Measurements from ENCODE around the gene GNG12.

The GNG12 gene

DNA sequence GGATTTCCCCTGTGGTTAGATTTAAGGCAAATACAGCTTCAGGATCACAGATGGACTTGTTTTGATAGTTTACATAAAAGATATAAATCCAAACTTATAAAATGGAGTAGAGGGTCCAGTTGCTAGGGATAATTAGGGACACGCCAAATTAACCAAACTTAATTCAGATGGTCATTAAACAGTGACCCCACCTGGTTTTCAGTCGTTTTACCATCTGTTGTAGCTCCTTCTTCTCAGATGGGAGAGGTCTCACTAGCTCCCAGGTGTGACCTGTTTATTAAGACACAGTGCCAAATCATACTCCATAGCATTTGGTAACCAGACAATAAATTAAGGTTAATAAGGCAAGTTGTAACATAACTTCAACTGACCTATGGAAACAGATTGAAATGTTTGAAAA, 156.3 kb downstream of the GNG12 start:
- H3K4me3 ChIP-seq (IDR thresholded peaks at IDR 0.05; ENCODE audit: insufficient read depth, low read depth, low read length) = no peak overlapping the region
- no peaks in the 10 kb centered on the region for H3K79me2 ChIP-seq (ENCODE audit: insufficient read depth, low read depth)
- H3K4me2 ChIP-seq = peak overlapping the region; percentile 35
- H2AFZ ChIP-seq (ENCODE audit: low read depth) = peak overlapping the region; percentile 16; the same call in 1 of the 2 replicates
- TF ChIP-seq CTCF (conservative IDR thresholded peaks at IDR 0.05; ENCODE audit: low read depth, low read length) = no peak
- no peaks in the 10 kb centered on the region for H3K36me3 ChIP-seq (ENCODE audit: insufficient read depth)
- no peaks in the 10 kb centered on the region for H4K20me1 ChIP-seq (ENCODE audit: insufficient read depth)
- H3K27ac ChIP-seq = peak overlapping the region; percentile 90
- H3K4me1 ChIP-seq (ENCODE audit: low read depth, poor library complexity, severe bottlenecking) = peaks cover 48% of the 10 kb centered on the region
- H3K9ac ChIP-seq = no peak overlapping the region; the same call in 1 of the 2 replicates
- no peaks in the 10 kb centered on the region for H3K27me3 ChIP-seq (ENCODE audit: insufficient read depth, low read depth)

- no peaks in the 10 kb centered on the region for H3K27me3 ChIP-seq (ENCODE audit: insufficient read depth, low read depth)
- H3K79me2 ChIP-seq (ENCODE audit: insufficient read depth, low read depth) = no peaks in the 10 kb centered on the region
- TF ChIP-seq CTCF (conservative IDR thresholded peaks at IDR 0.05; ENCODE audit: low read depth, low read length) = no peak
- no peaks in the 10 kb centered on the region for H4K20me1 ChIP-seq (ENCODE audit: insufficient read depth)
- no peak overlapping the region for H3K4me3 ChIP-seq (IDR thresholded peaks at IDR 0.05; ENCODE audit: insufficient read depth, low read depth, low read length)
- H3K4me1 ChIP-seq (ENCODE audit: low read depth, poor library complexity, severe bottlenecking) = peaks cover 48% of the 10 kb centered on the region
- peak overlapping the region; percentile 25; the same call in 1 of the 2 replicates for H3K9ac ChIP-seq
- H3K36me3 ChIP-seq (ENCODE audit: insufficient read depth) = no peaks in the 10 kb centered on the region
- H3K27ac ChIP-seq = peak overlapping the region; percentile 90
- peak overlapping the region; percentile 35 for H3K4me2 ChIP-seq
- H2AFZ ChIP-seq (ENCODE audit: low read depth) = peak overlapping the region; percentile 16; the same call in 1 of the 2 replicates
Measured at GRCh38 chr1:67676287-67676686, 157.0 kb downstream of the GNG12 start.

DNA sequence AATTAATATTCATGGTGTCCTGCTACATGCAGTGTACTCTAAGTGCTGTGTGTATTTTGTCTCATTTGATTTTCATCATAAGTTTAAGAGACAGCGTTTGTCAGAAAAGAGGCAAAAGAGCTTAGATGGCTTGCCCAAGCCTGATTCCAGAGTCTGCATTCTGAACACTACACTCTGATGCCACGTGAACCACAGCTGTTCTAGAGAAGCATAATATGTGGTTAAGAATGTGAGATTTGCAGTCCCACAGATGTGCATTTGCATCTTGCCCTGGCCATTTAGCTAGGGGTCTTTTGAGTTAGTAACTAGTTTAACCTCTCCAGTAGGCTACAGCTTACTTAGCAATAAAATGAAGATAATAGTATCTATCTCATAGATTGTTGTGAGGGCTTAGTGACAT, 157.5 kb downstream of the GNG12 start:
- no peaks in the 10 kb centered on the region for H3K79me2 ChIP-seq (ENCODE audit: insufficient read depth, low read depth)
- no peaks in the 10 kb centered on the region for H3K27me3 ChIP-seq (ENCODE audit: insufficient read depth, low read depth)
- peaks cover 48% of the 10 kb centered on the region for H3K4me1 ChIP-seq (ENCODE audit: low read depth, poor library complexity, severe bottlenecking)
- no peaks in the 10 kb centered on the region for H3K36me3 ChIP-seq (ENCODE audit: insufficient read depth)
- no peak for TF ChIP-seq CTCF (conservative IDR thresholded peaks at IDR 0.05; ENCODE audit: low read depth, low read length)
- no peaks in the 10 kb centered on the region for H4K20me1 ChIP-seq (ENCODE audit: insufficient read depth)
- H2AFZ ChIP-seq (ENCODE audit: low read depth) = no peak overlapping the region
- no peak overlapping the region for H3K4me3 ChIP-seq (IDR thresholded peaks at IDR 0.05; ENCODE audit: insufficient read depth, low read depth, low read length)
- peak overlapping the region; percentile 39; the same call in 1 of the 2 replicates for H3K9ac ChIP-seq
- H3K4me2 ChIP-seq = peak overlapping the region; percentile 35
- peak overlapping the region; percentile 90 for H3K27ac ChIP-seq

DNA sequence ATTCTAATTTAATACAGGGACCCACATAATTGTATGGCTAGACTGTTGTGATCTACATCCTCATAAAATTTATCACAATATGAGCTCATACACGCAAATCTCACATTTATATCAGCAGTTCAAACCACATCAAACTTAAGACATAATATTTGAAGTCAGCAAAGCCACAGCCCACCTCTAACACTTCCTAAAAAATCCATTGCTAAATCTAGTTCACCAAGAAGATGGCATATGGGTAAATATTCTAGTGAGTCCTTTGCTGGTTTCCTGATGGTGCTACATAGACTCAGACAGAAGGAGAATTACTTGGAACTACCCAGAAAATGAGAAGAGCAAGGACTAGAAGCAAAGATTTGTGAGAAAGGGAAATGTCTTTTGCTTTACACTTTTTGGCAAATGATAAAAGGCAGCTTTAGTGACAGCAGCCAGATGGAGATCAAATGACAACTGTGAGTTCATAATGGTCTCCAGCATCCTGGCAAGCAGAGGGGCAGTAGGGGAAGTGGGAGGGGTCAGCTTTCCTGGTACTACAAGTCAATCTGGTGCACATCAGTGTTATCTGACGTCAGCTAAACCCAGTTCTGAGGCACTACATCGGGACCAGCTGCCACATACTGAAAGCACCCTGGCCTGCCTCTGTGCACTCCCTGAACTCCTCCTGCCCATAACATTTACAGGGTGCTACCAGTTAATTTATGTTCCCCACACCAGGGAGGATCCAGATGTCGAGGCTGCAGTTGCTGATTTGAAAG, 158.8 kb downstream of the GNG12 start:
- H3K36me3 ChIP-seq (ENCODE audit: insufficient read depth) = no peaks in the 10 kb centered on the region
- H3K4me3 ChIP-seq (IDR thresholded peaks at IDR 0.05; ENCODE audit: insufficient read depth, low read depth, low read length) = no peak overlapping the region
- H3K79me2 ChIP-seq (ENCODE audit: insufficient read depth, low read depth) = no peaks in the 10 kb centered on the region
- H2AFZ ChIP-seq (ENCODE audit: low read depth) = peak overlapping the region; percentile 57; the same call in 1 of the 2 replicates
- H3K27ac ChIP-seq = peak overlapping the region; percentile 90
- no peaks in the 10 kb centered on the region for H4K20me1 ChIP-seq (ENCODE audit: insufficient read depth)
- no peaks in the 10 kb centered on the region for H3K27me3 ChIP-seq (ENCODE audit: insufficient read depth, low read depth)
- peaks cover 48% of the 10 kb centered on the region for H3K4me1 ChIP-seq (ENCODE audit: low read depth, poor library complexity, severe bottlenecking)
- H3K9ac ChIP-seq = peak overlapping the region; percentile 39; the same call in 1 of the 2 replicates
- peak overlapping the region; percentile 35 for H3K4me2 ChIP-seq
- TF ChIP-seq CTCF (conservative IDR thresholded peaks at IDR 0.05; ENCODE audit: low read depth, low read length) = no peak
